Stimulated activated CD4-positive, alpha-beta T cell treated with anti-CD3 and anti-CD28 coated beads, Interleukin-12 subunit alpha, Interleukin-12 subunit beta, amount 100 ng/mL, for 48 hours (primary cell): ENCODE results near the gene ALKBH7.

Experiments
- DNase-seq, 3 donors: peaks; one replicate each; pipeline ENCODE4 v3.0.0-alpha.2; 2020; ENCODE audit warnings: low read depth in 2 of 3, low spot score in 1 of 3

ALKBH7 gene

DNA sequence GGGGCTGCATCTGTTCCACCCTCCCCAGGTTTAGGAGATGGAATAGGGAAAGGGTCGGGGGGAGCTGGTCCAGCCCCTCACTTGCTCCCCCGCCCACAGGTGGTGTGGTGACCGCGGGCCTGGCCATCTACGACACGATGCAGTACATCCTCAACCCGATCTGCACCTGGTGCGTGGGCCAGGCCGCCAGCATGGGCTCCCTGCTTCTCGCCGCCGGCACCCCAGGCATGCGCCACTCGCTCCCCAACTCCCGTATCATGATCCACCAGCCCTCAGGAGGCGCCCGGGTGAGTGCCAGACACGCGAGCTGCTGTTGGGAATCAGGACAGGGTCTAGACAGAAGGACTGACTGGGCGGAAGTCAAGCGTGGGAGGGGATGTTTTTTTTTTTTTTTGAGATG, 8.2 kb upstream of the ALKBH7 start:
- no peak for DNase-seq

DNA sequence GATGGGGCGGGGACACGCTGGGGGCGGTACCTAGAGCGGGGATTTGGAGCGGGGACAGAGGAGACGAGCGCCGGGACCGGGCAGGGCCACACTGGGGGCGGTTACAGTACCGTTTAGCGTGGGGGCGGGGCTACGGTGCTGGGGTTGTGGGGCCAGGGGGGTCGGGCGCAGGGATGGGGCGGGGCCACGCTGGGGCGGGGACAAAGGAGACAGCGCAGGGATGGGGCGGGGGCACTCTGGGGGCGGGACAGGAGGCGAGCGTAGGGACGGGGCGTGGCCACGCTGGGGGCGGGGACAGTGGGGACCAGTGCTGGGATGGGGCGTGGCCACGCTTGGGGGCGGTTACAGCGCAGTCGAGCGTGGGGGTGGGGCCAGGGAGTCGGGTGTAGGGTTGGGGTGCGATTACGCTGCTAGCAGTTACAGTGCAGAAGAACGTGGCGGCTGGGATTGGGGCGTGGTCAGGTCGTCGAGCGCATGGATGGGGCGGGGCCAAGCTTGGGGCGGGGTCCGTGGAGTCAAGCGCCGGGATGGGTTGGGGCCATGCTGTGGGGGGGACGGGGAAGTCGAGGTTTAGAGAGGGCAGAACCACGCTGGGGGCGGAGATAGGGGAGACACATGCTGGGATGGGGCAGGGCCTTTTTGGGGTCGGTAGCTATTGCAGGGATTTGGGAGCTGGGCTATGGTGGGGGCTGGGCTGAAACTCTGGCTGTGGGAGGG, 660 bp downstream of the ALKBH7 start:
- peak; percentile 99 to 100 (median 99) for DNase-seq

DNA sequence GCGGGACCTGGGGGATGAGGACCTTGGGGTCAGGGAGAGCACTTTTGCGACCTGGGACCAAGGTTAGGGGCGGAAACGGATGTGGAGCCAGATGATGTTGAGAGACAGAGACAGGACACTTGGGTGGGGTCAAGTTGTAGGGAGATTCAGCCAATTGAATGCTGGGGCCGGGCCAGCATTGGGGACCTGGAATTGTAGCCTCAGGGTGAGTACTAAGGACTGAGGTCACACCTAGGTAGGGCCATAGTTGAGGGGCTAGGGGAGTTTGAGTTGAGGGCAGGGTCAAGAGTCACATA, 1.2 kb downstream of the ALKBH7 start:
- no peak for DNase-seq

DNA sequence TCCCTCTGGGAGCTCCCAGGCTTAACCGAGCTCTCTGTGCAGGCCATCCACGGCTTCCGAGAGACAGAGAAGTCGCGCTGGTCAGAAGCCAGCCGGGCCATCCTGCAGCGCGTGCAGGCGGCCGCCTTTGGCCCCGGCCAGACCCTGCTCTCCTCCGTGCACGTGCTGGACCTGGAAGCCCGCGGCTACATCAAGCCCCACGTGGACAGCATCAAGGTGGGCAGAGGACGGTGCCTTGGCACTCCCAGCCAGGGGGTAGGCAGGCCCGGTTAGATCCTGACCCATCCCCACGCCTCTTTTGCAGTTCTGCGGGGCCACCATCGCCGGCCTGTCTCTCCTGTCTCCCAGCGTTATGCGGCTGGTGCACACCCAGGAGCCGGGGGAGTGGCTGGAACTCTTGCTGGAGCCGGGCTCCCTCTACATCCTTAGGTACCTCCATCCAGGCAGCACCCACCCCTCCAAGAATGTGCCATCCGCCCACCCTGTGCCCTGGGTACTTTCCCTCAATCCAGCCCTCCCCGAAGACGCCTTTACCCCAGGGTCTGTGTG, 1.6 kb downstream of the ALKBH7 start:
- DNase-seq, result no peak

DNA sequence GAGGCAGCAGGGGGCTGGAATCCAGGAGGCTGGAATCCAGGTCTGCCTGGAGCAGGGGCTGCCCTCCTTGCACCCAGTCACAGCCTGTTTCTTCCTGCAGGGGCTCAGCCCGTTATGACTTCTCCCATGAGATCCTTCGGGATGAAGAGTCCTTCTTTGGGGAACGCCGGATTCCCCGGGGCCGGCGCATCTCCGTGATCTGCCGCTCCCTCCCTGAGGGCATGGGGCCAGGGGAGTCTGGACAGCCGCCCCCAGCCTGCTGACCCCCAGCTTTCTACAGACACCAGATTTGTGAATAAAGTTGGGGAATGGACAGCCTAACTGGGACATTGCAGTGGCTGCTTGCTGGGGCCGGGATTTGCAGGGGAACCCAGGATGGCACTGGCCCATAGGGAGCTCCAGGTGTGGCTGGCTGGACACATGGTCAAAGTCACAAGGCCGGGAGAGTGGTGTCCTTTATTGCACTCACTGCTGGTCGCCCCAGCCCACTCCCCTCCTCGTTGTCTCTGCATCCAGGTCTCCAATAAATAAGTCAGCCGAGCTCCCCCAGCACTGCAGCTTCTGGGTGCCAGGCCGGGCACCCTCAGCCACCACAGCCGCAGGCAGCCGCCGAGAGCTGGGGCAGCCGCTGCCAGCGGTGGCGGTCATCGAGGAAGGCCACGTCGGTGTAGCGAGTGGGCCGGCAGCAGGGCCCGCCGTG, 2.3 kb downstream of the ALKBH7 start:
- no peak for DNase-seq

DNA sequence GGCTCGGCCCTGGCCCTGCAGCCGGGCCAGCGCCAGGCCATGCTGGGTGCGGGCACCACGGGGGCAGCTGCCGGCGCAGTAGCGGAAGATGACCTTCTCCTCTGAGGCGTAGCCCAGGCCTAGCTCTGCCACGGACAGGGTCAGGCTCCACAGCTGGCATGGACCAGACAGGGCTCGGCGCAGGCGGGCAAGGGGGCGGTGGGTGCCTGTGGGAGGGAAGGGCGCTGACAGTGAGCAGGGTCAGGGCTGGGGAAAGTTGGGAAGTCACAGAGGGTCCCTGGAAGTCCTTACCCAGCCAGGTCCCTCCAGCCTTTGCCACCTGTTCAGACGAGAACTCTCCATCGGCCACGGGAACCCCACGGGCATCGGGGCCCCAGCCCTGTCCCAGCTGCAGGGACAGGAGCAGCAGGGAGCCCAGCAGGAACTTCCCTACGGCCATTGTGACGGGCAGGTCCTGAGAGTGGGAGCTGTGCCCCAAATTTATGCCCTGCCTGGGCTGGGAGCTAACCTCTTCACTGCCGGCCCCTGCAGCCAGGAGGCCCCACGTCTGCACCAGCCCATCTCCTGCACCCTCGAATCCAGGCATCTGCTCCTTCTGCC, 2.9 kb downstream of the ALKBH7 start, which contains the start of gene PSPN:
Gene PSPN (minus strand): TSS at position 523 of the 600 bp plus-strand sequence. CDS start 84 bp downstream, at position 439.
- no peak for DNase-seq

DNA sequence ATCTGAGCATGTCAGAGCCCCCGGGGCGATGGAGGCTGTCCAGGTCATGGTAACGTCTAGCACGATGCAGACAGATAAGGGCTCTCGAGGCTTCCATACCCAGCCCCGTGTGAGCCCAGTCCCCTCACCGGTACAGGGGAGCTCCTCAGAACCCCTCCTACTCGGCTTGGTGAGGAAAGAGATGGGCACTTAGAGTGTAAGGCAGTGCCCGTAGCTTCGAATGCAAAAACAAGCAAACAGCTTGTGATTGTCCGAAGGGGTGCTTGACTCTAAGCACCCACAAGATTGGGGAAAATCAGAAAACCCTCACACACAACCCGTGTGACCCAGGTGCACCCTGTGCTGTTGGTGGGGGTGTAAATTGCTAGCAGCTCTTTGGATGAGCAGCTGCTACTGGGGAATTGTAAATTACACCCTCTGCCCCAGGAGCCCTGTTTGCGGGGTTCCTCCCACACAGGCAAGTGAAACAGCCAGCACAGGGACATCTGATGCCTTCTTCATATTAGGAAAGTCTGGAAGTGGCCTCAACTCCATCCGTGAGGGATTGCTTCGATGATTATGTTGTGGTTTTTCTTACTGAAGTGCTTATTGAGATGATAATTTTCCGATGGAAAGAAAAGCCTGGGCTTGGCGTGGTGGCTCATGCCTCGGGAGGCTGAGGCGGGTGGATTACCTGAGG, 4.1 kb downstream of the ALKBH7 start:
- DNase-seq, result no peak

DNA sequence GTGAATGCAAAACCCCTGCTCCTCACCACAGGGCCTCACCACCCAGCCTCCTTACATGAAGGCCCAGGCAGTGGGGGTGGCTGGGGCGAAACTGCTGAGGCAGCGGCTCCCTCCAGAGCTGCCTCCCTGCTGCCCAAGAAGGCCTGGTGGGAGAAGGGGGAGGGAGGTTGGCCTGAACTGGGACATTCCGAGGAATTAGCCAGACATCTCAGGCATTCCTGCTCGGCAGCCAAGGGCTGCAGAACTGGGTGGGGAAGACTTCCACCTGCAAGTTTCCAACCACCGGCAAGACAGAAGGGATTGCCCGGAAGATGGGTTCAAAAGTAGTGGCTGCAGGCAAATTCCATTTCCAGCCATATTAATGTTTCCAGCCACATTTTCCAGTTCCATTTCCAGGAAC, 5.4 kb downstream of the ALKBH7 start:
- DNase-seq, result no peak

DNA sequence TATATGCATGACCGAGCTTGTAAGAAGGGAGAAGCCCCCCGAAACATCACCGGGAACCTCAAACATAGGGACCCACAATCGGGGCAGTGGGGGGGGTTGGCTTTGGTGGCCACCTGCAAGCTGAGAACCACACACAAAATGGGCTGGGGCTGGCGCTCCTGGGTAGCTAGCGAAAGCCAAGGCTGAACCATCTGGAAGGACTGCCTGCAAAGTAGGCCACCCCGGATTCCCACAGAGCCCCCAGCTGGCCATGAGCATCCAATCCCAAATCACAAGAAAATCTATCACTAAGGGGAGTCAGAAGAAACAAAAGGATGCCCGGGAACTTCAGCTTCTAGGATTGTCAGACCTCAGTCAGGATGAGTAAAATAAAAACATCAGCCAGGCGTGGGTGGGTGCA, 5.9 kb downstream of the ALKBH7 start:
- no peak for DNase-seq

DNA sequence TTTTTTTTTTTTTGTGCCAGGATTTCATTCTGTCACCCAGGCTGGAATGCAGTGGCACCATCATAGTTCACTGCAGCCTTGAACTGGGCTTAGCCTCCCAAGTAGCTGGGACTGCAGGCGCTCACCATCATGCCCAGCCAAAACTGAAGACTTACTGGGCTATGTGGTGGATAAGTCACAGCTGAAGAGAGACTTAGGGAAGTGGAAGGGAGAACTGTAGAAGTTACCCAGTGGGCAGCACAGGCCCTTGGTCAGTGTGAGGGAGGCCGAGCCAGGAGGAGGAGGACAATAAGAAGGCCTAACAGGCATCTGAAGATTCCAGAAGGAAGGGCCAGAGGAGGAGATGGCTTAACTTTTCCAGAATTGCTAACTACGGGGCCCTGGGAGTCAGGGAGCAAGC, 7.2 kb downstream of the ALKBH7 start:
- DNase-seq, result no peak

DNA sequence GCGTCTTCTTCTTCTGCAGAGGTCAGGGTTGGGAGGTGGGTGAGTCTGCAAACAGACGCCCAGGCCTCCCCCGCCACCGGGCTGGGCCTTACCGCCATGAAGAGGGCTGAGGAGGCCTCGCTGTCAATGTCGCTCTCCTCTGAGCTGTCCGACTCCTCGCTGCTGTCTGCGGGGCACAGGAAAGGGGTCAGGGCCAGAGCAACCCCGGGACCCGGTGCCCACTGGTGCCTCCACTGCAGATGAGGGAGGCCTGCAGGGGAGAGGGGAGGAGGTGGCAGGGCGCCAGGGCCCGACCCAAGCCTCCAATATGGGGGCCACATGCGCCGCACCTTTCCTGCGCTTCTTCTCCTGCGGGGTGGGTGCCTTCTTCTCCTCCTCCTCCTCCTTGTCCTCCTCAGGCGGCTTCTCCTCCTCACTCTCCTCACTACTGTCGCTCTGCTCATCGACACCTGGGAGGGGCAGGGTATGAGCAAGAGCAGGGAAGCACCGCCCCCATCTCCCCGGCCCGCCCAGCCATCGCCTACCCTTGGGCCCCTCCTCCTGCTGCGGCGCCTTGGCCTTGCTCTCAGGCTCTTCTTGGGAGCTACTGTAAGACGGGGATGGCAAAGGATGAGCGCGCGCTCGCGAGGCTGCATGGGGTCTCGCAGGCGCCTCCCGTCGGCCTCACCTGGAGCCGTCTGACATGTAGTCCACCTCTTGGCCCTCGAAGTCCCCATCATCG, 8.6 kb downstream of the ALKBH7 start:
- no peak for DNase-seq

DNA sequence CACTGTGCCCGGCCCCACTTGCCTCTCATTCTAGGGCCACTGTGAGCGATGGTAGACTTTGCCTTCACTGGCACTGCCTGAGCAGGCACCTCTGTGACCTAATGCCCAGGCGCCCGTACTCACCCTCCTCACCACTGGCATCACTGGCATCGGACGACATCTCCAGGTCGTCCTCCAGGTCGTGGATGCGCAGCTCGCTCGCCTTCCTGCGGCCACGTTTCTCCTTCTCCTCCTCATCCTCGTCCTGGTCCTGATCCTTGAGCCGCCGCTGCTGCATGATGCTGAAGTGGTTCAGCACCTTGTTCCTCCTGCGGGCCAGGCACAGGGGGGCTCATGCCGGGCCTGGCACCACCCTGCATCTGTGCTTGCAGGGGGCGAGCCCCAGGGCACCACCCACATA, 10.6 kb downstream of the ALKBH7 start:
- DNase-seq, result no peak

DNA sequence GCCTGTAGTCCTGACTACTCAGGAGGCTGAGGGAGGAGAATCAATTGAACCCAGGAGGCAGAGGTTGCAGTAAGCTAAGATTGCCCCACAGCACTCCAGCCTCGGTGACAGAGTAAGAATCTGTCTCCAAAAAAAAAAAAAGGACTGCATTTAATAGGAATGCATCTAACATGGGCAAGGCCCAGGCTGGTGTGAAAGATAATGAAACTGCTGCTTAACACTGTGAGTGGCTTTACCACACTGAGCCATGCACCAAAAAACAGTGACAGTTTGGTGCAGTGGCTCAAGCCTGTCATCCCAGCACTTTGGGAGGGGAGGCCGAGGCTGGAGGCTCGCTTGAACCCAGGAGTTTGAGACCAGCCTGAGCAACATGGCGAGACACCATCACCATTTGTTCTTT, 11.8 kb downstream of the ALKBH7 start:
- DNase-seq, result no peak

DNA sequence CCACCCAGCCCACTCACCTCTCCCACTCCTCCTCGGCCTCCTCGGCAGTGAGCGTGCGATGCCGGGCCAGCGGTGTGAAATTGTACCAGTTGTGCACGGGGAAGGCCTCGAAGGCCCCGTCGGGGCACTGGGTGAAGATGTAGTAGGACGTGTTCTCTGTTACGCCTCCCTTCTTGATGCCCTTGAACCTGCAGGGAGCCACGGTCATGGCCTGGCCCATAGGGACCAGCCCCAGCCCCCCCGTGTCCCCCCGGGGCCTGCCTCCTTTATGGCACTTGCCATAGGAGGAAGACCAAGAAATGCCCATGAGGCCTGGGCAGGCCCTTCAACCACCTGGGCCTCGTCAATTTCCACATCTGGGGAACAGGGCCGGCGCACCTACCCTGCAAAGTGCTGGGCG, 14.8 kb downstream of the ALKBH7 start:
- DNase-seq, result no peak

DNA sequence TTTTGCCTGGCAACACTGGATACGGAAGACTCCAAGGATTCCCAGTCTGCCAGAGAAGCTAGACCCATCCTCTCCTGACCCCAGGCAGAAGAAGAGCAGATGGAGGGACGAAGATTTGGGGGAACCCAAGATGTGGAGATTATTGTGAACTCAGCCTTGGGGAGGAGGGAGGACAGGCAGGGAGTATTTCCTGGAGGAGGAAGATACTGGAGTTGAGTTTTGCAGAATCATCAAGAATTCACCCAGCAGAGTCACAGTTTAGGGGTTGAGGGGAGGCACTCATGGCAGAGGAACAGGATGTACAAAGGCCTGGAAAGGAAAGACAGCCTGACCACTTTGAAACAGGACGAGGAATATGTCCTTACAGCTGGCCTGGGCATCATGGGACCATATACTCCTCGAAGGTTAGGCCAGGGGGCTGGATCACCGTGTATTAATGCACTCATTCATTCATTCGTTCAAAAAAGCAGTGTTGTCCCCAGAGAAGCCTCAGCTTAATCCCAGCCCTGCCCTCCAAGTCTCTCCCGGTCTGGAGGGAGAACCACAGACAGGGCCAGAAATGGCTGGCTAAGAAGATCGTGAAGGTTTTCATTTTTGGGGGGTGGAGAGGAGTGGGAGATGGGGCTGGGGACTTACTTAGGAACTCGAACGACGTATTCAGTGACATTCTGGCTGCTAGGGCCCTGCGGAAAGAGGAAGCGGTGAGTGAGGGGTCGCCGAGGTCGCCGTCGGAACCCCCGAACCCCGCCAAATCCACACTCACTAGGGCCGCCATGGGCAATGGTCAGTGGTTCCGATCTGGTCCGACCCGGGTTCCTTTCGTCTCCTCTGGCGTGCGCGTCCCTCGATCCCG, 19.9 kb downstream of the ALKBH7 start:
- DNase-seq, result no peak

DNA sequence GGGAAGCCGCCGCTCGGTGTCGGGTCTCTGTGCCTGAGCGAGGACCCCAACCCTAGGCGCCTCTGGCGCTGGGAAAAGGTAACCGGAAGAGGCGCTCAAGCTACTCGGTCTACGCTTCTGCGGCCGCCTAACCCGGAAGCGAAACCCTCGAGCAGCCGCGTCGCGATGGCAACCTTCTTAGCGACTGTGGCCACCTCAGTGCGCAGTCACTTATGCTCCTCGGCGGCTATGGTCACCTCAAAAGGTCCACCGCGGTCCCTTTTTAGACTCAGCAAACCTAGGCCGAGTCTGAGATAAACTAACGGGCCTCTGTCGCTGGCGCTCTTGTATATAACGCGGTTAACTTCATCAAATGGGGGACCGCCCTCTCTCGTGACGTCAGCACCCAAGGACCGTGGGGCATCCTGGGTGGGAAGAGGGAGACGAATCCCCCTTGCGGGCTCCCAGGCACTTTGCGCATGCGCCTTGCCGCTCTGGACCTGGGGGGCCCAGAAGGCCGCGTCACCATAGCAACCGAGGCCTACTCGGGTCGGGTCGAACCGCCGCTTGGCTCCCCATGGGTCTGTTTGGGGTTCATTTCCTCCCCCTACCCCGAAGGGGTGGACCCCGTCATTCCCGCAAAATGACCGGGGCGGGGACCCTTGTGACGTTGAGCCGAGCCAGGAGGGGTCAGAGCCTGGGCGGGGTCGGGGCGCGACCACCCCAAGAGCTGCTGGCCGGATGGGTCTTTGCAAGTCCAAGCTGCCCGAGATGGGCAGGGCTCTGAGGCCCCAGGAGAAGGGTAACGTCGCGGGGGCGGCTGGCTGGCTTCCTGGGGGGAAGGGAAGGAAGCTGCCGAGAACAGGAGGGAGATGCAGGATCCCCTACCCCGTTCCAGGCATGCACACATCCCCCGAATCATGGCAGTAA, 20.7 kb downstream of the ALKBH7 start, which contains the start of gene GTF2F1:
Gene GTF2F1 (minus strand): TSS at position 91 of the 909 bp plus-strand sequence. CDS start 169 bp downstream, outside the sequence.
- peak; percentile 86 to 90 (median 89) for DNase-seq

DNA sequence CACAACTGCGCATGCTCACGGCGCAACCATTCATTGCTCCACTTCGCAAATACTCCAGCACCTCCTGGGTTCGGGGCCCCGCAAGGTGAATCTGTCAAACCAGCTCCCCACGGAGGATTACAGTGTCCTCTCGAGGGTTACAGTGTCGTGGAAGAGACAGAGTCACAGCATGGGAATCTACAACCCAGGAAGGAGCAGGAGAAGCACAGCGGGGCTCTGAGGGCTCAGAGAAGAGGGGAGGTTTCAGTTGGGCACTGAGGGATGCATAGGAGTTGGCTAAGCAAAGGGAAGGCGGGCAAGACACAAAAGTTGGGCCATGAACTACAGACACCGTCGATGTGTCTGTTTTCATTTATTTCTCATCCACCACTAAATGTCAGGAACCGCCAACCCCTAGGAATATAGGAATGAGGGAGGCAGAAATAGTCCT, 21.4 kb downstream of the ALKBH7 start:
- DNase-seq, result peak in 1 of 3 donors; percentile 70

DNA sequence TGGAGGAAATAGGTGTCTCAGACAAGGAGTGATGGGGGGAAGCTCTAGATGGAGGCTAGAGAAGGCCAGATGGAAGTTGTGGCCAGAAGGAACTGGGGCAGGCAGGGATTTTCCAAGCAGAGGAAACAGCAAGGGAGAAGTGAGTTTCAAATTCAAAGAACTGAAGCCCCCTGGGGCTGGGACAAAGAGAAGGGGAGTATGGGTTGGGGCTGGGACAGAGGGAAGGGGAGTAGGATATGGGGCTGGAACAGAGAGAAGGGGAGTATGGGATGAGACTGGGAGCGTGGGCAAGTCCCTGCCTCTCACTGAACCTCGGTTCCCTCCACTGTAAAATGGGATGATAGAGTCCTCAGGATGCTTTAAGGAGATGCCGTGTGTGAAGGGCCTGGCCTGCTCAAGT, 22.2 kb downstream of the ALKBH7 start:
- DNase-seq, result no peak

DNA sequence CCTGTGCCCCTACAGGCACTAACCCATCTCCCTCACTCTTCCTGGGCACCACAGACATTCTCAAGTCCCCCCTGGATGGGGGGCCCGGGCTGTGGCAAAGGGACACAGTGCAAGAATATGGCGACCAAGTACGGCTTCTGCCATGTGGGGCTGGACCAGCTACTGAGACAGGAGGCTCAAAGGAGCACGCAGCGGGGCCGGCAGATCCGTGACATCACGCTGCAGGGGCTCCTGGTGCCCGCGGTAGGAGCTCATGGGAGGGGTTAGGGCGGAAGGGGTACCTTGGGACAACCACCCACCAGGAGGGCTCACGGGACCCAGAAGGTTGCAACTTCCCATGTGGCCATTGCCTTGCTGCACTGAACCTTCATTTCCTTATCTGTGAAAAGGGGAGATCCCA, 23.7 kb downstream of the ALKBH7 start:
- DNase-seq, result no peak
